H1 (cell line): ENCODE measurements around the gene ADM5. TPM values are rescaled to one million over a fixed set of nuclear protein-coding genes. Genes with fewer than 3 reads are reported as not detected.

Source experiments
- ATF3 ChIP-seq: IDR thresholded peaks from 2 replicates; pipeline ENCODE4 v1.6.1; 2011; ENCODE audit warnings: low read depth, mild to moderate bottlenecking, low read length; ENCODE audit not compliant: insufficient read depth
- CHD2 ChIP-seq: IDR thresholded peaks from 2 replicates; pipeline ENCODE4 v1.6.1; 2012; ENCODE audit warnings: low read length, improper control_type of control experiment
- CHD7 ChIP-seq: fragments of 300-600 bp; sonication (generic); IDR thresholded peaks from 2 replicates; pipeline ENCODE4 v1.7.1; 2012; ENCODE audit warnings: low read length, moderate library complexity, mild to moderate bottlenecking, inconsistent platforms; ENCODE audit not compliant: insufficient replicate concordance
- EZH2 ChIP-seq: fragments of 200-600 bp; sonication (generic); IDR thresholded peaks from 2 replicates; pipeline ENCODE4 v1.7.1; 2012; ENCODE audit warnings: low read depth, mild to moderate bottlenecking, moderate library complexity, low read length, inconsistent platforms; ENCODE audit not compliant: severe bottlenecking
- GTF2F1 ChIP-seq: IDR thresholded peaks from 2 replicates; pipeline ENCODE4 v1.6.1; 2012; ENCODE audit warnings: low read depth, low read length, improper control_type of control experiment, borderline replicate concordance
- RFX5 ChIP-seq: IDR thresholded peaks from 2 replicates; pipeline ENCODE4 v1.6.1; 2011; ENCODE audit warnings: low read depth, low read length, improper control_type of control experiment, borderline replicate concordance
- SUZ12 ChIP-seq: fragments of 200-600 bp; sonication (generic); IDR thresholded peaks from 2 replicates; pipeline ENCODE4 v1.6.1; 2012; ENCODE audit warnings: mild to moderate bottlenecking, inconsistent platforms, low read length, moderate library complexity, mixed read lengths
- polyA plus RNA-seq, 7 experiments: library from polyadenylated mRNA; depleted of rRNA in 3 of 7; stranded (reverse) in 5 of 7; unstranded in 2 of 7; fragments of >200 nt in 5 of 7; fragments of 200-250 nt in 2 of 7; gene quantifications; 1 replicate in 5 of 7; 2 replicates in 1 of 7; 4 replicates in 1 of 7; pipeline versions ENCODE4 v1.2.1 to v1.2.3, GENCODE V29; 2011 to 2013; ENCODE audit warnings: missing spikeins in 2 of 7, mixed read lengths in 2 of 7
- total RNA-seq: library from RNA; stranded (reverse); fragmentation: NEBNext Ultra II Directional; extraction: Animal tissue kit (Norgen Biotek cat#: 25700); gene quantifications from 2 replicates; pipeline ENCODE4 v1.2.1, GENCODE V29; 2021

Gene ADM5
- total and polyA plus RNA-seq, 2 of the 8 experiments (the other 6 are each of a cell fraction or from before 2014, with no cell fraction given) = 2.5 to 2.6 TPM

- no peak for TF ChIP-seq CHD7
- TF ChIP-seq RFX5 = no peak
- no peak for TF ChIP-seq SUZ12
- TF ChIP-seq GTF2F1 = 0 out of 2 replicates have a peak, but pooled peaks have one; percentile 32
- no peak for TF ChIP-seq CHD2
- no peak for TF ChIP-seq EZH2
- no peak for TF ChIP-seq ATF3
These were observed 5.0 kb upstream of the ADM5 start (continued) for GRCh38 chr19:49684251-49684982.
